22Rv1 (cell line): ENCODE results near the gene GNPDA1.
"Not testable (repeated sequence)": the region's sequence is repeated elsewhere in the genome, so short reads cannot be mapped to it uniquely, and the experiment has no call there.

Experiments used
- H3K27ac ChIP-seq: fragments of 450-650 bp; 2 replicates; pipeline ENCODE4 v1.5.1; 2017
- CTCF ChIP-seq: fragments of 450-650 bp; IDR thresholded peaks from 2 replicates; pipeline ENCODE4 v1.5.1; 2017; ENCODE audit warnings: mild to moderate bottlenecking
- ZFX ChIP-seq: fragments of 450-650 bp; IDR thresholded peaks from 2 replicates; pipeline ENCODE4 v1.6.1; 2017; ENCODE audit warnings: antibody characterized with exemption, borderline replicate concordance

GNPDA1 gene

GRCh38 chr5:142048272-142048671 is 35.4 kb upstream of the GNPDA1 start:
- TF ChIP-seq CTCF (no peak), ZFX (no peak)
- H3K27ac ChIP-seq = no peak overlapping the region

GRCh38 chr5:142046191-142046590 is 33.4 kb upstream of the GNPDA1 start:
- TF ChIP-seq ZFX = no peak
- TF ChIP-seq CTCF = no peak

GRCh38 chr5:142040881-142041280 is 28.1 kb upstream of the GNPDA1 start:
- H3K27ac ChIP-seq = not testable (repeated sequence)

More at GRCh38 chr5:142046191-142046590, 33.4 kb upstream of the GNPDA1 start:
- H3K27ac ChIP-seq = no peak overlapping the region

- no peak for TF ChIP-seq CTCF
- TF ChIP-seq ZFX = no peak
- no peak overlapping the region for H3K27ac ChIP-seq
These were observed 27.5 kb upstream of the GNPDA1 start for GRCh38 chr5:142040285-142040684.

- H3K27ac ChIP-seq = no peak overlapping the region
- TF ChIP-seq CTCF (no peak), ZFX (no peak)
These were observed 25.9 kb upstream of the GNPDA1 start for GRCh38 chr5:142038735-142039134.

- not testable (repeated sequence) for H3K27ac ChIP-seq
These were observed 24.8 kb upstream of the GNPDA1 start for GRCh38 chr5:142037599-142037998.

GRCh38 chr5:142036918-142037317 is 24.1 kb upstream of the GNPDA1 start:
- H3K27ac ChIP-seq = no peak overlapping the region
- TF ChIP-seq ZFX = no peak
- no peak for TF ChIP-seq CTCF

- H3K27ac ChIP-seq = no peak overlapping the region
- TF ChIP-seq CTCF = no peak
- no peak for TF ChIP-seq ZFX
These were observed 22.2 kb upstream of the GNPDA1 start for GRCh38 chr5:142034994-142035393.

GRCh38 chr5:142033632-142034567 is 21.1 kb upstream of the GNPDA1 start:
- H3K27ac ChIP-seq = not testable (repeated sequence)
